GM18508 (cell line): ENCODE results near the gene ZNF627.
"Not testable (repeated sequence)": the region's sequence is repeated elsewhere in the genome, so short reads cannot be mapped to it uniquely, and the experiment has no call there.

ENCODE experiments used
- ATAC-seq: cut with Tn5 transposase; IDR thresholded peaks from one replicate; pipeline ENCODE4 v1.9.1; 2021; ENCODE audit warnings: moderate number of reproducible peaks; ENCODE audit not compliant: insufficient read depth, unreplicated experiment

ZNF627 gene

GRCh38 chr19:11597202-11598102 lies at the start of gene ZNF627:
ZNF627 (plus strand) TSS chr19:11597483; CDS start chr19:11597628, 145 bp downstream.
- peak; percentile 85 for ATAC-seq

- ATAC-seq = no peak
Observed at GRCh38 chr19:11547929-11548700, 49.2 kb upstream of the ZNF627 start.

GRCh38 chr19:11549386-11549953 lies 47.8 kb upstream of the ZNF627 start:
- no peak for ATAC-seq

- ATAC-seq = no peak
Observed at GRCh38 chr19:11550265-11550664, 47.0 kb upstream of the ZNF627 start.

- ATAC-seq = no peak
Observed at GRCh38 chr19:11551603-11552235, 45.6 kb upstream of the ZNF627 start.

- no peak for ATAC-seq
Observed at GRCh38 chr19:11552666-11553372, 44.5 kb upstream of the ZNF627 start.

GRCh38 chr19:11554160-11554559 lies 43.1 kb upstream of the ZNF627 start:
- ATAC-seq = no peak

GRCh38 chr19:11555246-11555645 lies 42.0 kb upstream of the ZNF627 start:
- no peak for ATAC-seq

GRCh38 chr19:11556634-11557420 lies 40.5 kb upstream of the ZNF627 start:
- no peak for ATAC-seq

GRCh38 chr19:11558881-11559828 lies 38.1 kb upstream of the ZNF627 start, which contains the start of gene ELOF1:
ELOF1 (minus strand) TSS chr19:11559230; CDS start chr19:11554347, 4,883 bp downstream.
- no peak for ATAC-seq

GRCh38 chr19:11560404-11561051 lies 36.8 kb upstream of the ZNF627 start:
- peak; percentile 38 for ATAC-seq

- no peak for ATAC-seq
Observed at GRCh38 chr19:11563532-11563931, 33.8 kb upstream of the ZNF627 start.

GRCh38 chr19:11564082-11564807 lies 33.0 kb upstream of the ZNF627 start:
- not testable (repeated sequence) for ATAC-seq

- not testable (repeated sequence) for ATAC-seq
Observed at GRCh38 chr19:11565649-11565980, 31.7 kb upstream of the ZNF627 start.

GRCh38 chr19:11566164-11566563 lies 31.1 kb upstream of the ZNF627 start:
- ATAC-seq = no peak

- ATAC-seq = no peak
Observed at GRCh38 chr19:11570039-11570462, 27.2 kb upstream of the ZNF627 start.

GRCh38 chr19:11573354-11573753 lies 23.9 kb upstream of the ZNF627 start:
- ATAC-seq = not testable (repeated sequence)
